Measurements from ENCODE around the gene UNC119B.

The UNC119B gene

GRCh38 chr12:120703311-120703942 is 6.8 kb upstream of the UNC119B start:
- no peak for TF ChIP-seq ZNF571 (tag by site-specific recombination; IDR thresholded peaks at IDR 0.05)
- Histone ChIP-seq H3K9me3 (ENCODE audit: control insufficient read depth, insufficient read depth, low read depth, low read length) (no peaks in the 10 kb centered on the region), H3K36me3 (ENCODE audit: control insufficient read depth in 2 of 2, insufficient read depth in 1 of 2, low read length in 2 of 2) (peaks cover 22 to 57% of the 10 kb centered on the region in 2 experiments), H3K27ac (ENCODE audit: extremely low read depth, low read depth, low read length) (no peak overlapping the region), H3K4me3 (ENCODE audit: low read depth, low read length) (no peak overlapping the region), H3K4me1 (ENCODE audit: control insufficient read depth, insufficient read depth, low read length) (no peaks in the 10 kb centered on the region)
- ChIA-PET CTCF (interaction anchor here (0.6 to 1.3 kb wide), 3 partner anchors 62 to 393 kb away, joined by 3 to 5 read pairs (median 3); no protein-coding TSS in a partner anchor), POLR2A (no interaction called here)

GRCh38 chr12:120705618-120706017 is 4.6 kb upstream of the UNC119B start:
- peaks cover 3% of the 10 kb centered on the region; the same call in 1 of the 2 replicates for H3K4me1 ChIP-seq (ENCODE audit: control insufficient read depth, insufficient read depth, low read length)
- H3K27ac ChIP-seq (ENCODE audit: extremely low read depth, low read depth, low read length): no peak overlapping the region
- ChIA-PET CTCF (no interaction called here), POLR2A (no interaction called here)
- no peak for TF ChIP-seq FEZF1 (tag by site-specific recombination; IDR thresholded peaks at IDR 0.05)
- TF ChIP-seq ZNF692 (tag by site-specific recombination; IDR thresholded peaks at IDR 0.05): peak; percentile 60
- TF ChIP-seq ZFP69B (tag by site-specific recombination; IDR thresholded peaks at IDR 0.05): 0 out of 2 replicates have a peak, but pooled peaks have one; percentile 31
- H3K4me3 ChIP-seq (ENCODE audit: low read depth, low read length): no peak overlapping the region
- peaks cover 10 to 36% of the 10 kb centered on the region in 2 experiments for H3K36me3 ChIP-seq (ENCODE audit: control insufficient read depth in 2 of 2, insufficient read depth in 1 of 2, low read length in 2 of 2)
- H3K9me3 ChIP-seq (ENCODE audit: control insufficient read depth, insufficient read depth, low read depth, low read length): no peaks in the 10 kb centered on the region

- CTCF ChIA-PET: no interaction called here
- Histone ChIP-seq H3K4me3 (ENCODE audit: low read depth, low read length) (no peak overlapping the region), H3K9me3 (ENCODE audit: control insufficient read depth, insufficient read depth, low read depth, low read length) (no peaks in the 10 kb centered on the region), H3K27ac (ENCODE audit: extremely low read depth, low read depth, low read length) (no peak overlapping the region), H3K36me3 (ENCODE audit: control insufficient read depth in 2 of 2, insufficient read depth in 1 of 2, low read length in 2 of 2) (peaks cover 10 to 31% of the 10 kb centered on the region in 2 experiments; a peak in 2 of 3 replicates), H3K4me1 (ENCODE audit: control insufficient read depth, insufficient read depth, low read length) (peaks cover 3% of the 10 kb centered on the region; the same call in 1 of the 2 replicates)
- POLR2A ChIA-PET: no interaction called here
- no peak for TF ChIP-seq MZF1 (tag by site-specific recombination; IDR thresholded peaks at IDR 0.05; ENCODE audit: borderline replicate concordance)
- peak; percentile 95 for TF ChIP-seq PRDM1 (tag by site-specific recombination; IDR thresholded peaks at IDR 0.05)
- no peak for TF ChIP-seq ZNF701 (tag by site-specific recombination; IDR thresholded peaks at IDR 0.05)
- no peak for TF ChIP-seq ZNF404 (tag by site-specific recombination; IDR thresholded peaks at IDR 0.05)
- TF ChIP-seq ZNF488 (tag by site-specific recombination; IDR thresholded peaks at IDR 0.05): no peak
These were observed 4.2 kb upstream of the UNC119B start for GRCh38 chr12:120706029-120706428.

- peaks cover 6 to 22% of the 10 kb centered on the region in 2 experiments; a peak in 2 of 3 replicates for H3K36me3 ChIP-seq (ENCODE audit: control insufficient read depth in 2 of 2, insufficient read depth in 1 of 2, low read length in 2 of 2)
- POLR2A ChIA-PET: interaction anchor here (1.1 to 1.5 kb wide), 4 partner anchors 10 to 112 kb away, joined by 3 to 5 read pairs (median 4); no protein-coding TSS in a partner anchor
- no peak overlapping the region for H3K4me3 ChIP-seq (ENCODE audit: low read depth, low read length)
- peaks cover 3% of the 10 kb centered on the region; the same call in 1 of the 2 replicates for H3K4me1 ChIP-seq (ENCODE audit: control insufficient read depth, insufficient read depth, low read length)
- no peak overlapping the region for H3K27ac ChIP-seq (ENCODE audit: extremely low read depth, low read depth, low read length)
- CTCF ChIA-PET: interaction anchor here (0.6 to 6.2 kb wide), 4 partner anchors 61 to 263 kb away, joined by 5 to 42 read pairs (median 5); partner anchors contain the start of gene POP5
- H3K9me3 ChIP-seq (ENCODE audit: control insufficient read depth, insufficient read depth, low read depth, low read length): no peaks in the 10 kb centered on the region
- TF ChIP-seq ZNF610 (tag by site-specific recombination; IDR thresholded peaks at IDR 0.05; ENCODE audit: borderline replicate concordance) (no peak), ZNF132 (tag by site-specific recombination; IDR thresholded peaks at IDR 0.05; ENCODE audit: borderline replicate concordance) (no peak), ZNF426 (tag by site-specific recombination; IDR thresholded peaks at IDR 0.05) (no peak), ZBTB21 (tag by site-specific recombination; IDR thresholded peaks at IDR 0.05) (no peak), HOXD13 (CRISPR knock-in tag; IDR thresholded peaks at IDR 0.05; ENCODE audit: borderline replicate concordance) (no peak), ZNF354C (tag by site-specific recombination; IDR thresholded peaks at IDR 0.05; ENCODE audit: borderline replicate concordance, low read depth) (no peak), ZFP37 (tag by site-specific recombination; IDR thresholded peaks at IDR 0.05) (no peak), ZSCAN30 (tag by site-specific recombination; IDR thresholded peaks at IDR 0.05) (no peak), ZBTB48 (tag by site-specific recombination; IDR thresholded peaks at IDR 0.05) (peak; percentile 88), ZSCAN18 (tag by site-specific recombination; IDR thresholded peaks at IDR 0.05) (no peak), ZNF501 (tag by site-specific recombination; IDR thresholded peaks at IDR 0.05) (no peak), ZNF211 (tag by site-specific recombination; IDR thresholded peaks at IDR 0.05; ENCODE audit: low read depth) (no peak), ZBTB44 (tag by site-specific recombination; IDR thresholded peaks at IDR 0.05) (peak; percentile 40; the same call in 1 of the 2 replicates), ZNF600 (tag by site-specific recombination; IDR thresholded peaks at IDR 0.05) (peak; percentile 80)
These were observed 1.6 kb upstream of the UNC119B start for GRCh38 chr12:120708651-120709050.

Measured in HEK293 (cell line).